Upper lobe of left lung (tissue), 6 donors: Measurements from ENCODE around the gene PTEN. TPM values are rescaled to one million over a fixed set of nuclear protein-coding genes. Genes with fewer than 3 reads are reported as not detected.

Source experiments
- ATAC-seq, 2 donors: fragments of 200-7000 bp; cut with Tn5 transposase; one replicate each; pipeline ENCODE4 v1.9.1; 2022; ENCODE audit warnings: mild to moderate bottlenecking in 2 of 2, moderate library complexity in 2 of 2; ENCODE audit not compliant: low FRiP score in 2 of 2
- DNase-seq, 2 donors: peaks; one replicate each; pipeline ENCODE4 v3.0.0-alpha.2; 2019 to 2020
- H3K27ac ChIP-seq, 4 donors: fragments of 200-600 bp; sonication (generic); one replicate each; pipeline ENCODE4 v1.5.1; 2016 to 2019
- H3K27me3 ChIP-seq, 4 donors: fragments of 200-600 bp; sonication (generic); one replicate each; pipeline ENCODE4 v1.5.1; 2017 to 2019
- H3K36me3 ChIP-seq, 4 donors: fragments of 200-600 bp; sonication (generic); one replicate each; pipeline ENCODE4 v1.5.1; 2016 to 2019
- H3K4me1 ChIP-seq, 4 donors: fragments of 200-600 bp; sonication (generic); one replicate each; pipeline ENCODE4 v1.5.1; 2018 to 2019
- H3K4me3 ChIP-seq, 4 donors: fragments of 200-600 bp; sonication (generic); one replicate each; pipeline ENCODE4 v1.5.1; 2017 to 2019; ENCODE audit warnings: mild to moderate bottlenecking in 2 of 4, moderate library complexity in 1 of 4
- H3K9me3 ChIP-seq, 4 donors: fragments of 200-600 bp; sonication (generic); one replicate each; pipeline ENCODE4 v1.5.1; 2018 to 2019
- EP300 ChIP-seq, 4 donors: sonication (generic); formaldehyde crosslinking; IDR thresholded peaks; one replicate each; pipeline ENCODE4 v1.5.1; 2017; ENCODE audit warnings: antibody characterized with exemption in 4 of 4, control low read depth in 2 of 4
- POLR2A ChIP-seq, 4 donors: fragments of 450-650 bp; IDR thresholded peaks; one replicate each; pipeline ENCODE4 v1.5.1; 2016 to 2017; ENCODE audit warnings: antibody characterized with exemption in 4 of 4, mild to moderate bottlenecking in 2 of 4
- POLR2AphosphoS5 ChIP-seq, 2 donors: sonication (generic); formaldehyde crosslinking; IDR thresholded peaks; one replicate each; pipeline ENCODE4 v1.5.1; 2017; ENCODE audit warnings: antibody characterized with exemption in 2 of 2
- WGBS, 2 donors: methylation state at CpG; one replicate each; pipeline ENCODE4 v1.1.5; 2017 to 2018; 5-methylcytosine and 5-hydroxymethylcytosine counted together
- total RNA-seq, 6 donors: library from RNA; depleted of rRNA in 4 of 6; stranded (reverse); fragments of >200 nt in 4 of 6; gene quantifications; one replicate each; pipeline versions ENCODE4 v1.1.0 to v1.2.1, GENCODE V29; 2016 to 2021
- TF ChIP-seq, protein P1 (sequence below), 6 experiments: fragments of 450-650 bp in 4 of 6; fragments of 200-600 bp in 2 of 6; sonication (generic) in 2 of 6; IDR thresholded peaks; one replicate each; pipeline ENCODE4 v1.5.1; 2016 to 2019; ENCODE audit warnings: antibody characterized with exemption in 6 of 6
- donor health status: DM: no; HTN: no; CAD: no; lungs with moderate emphysema.
- donor health status: DM: no; HTN: yes; CAD: no; lungs with severe emphysema.

The PTEN gene
- total RNA-seq, 6 donors from 2014 or later = 63.3 to 177 (median 99.0) TPM

DNA sequence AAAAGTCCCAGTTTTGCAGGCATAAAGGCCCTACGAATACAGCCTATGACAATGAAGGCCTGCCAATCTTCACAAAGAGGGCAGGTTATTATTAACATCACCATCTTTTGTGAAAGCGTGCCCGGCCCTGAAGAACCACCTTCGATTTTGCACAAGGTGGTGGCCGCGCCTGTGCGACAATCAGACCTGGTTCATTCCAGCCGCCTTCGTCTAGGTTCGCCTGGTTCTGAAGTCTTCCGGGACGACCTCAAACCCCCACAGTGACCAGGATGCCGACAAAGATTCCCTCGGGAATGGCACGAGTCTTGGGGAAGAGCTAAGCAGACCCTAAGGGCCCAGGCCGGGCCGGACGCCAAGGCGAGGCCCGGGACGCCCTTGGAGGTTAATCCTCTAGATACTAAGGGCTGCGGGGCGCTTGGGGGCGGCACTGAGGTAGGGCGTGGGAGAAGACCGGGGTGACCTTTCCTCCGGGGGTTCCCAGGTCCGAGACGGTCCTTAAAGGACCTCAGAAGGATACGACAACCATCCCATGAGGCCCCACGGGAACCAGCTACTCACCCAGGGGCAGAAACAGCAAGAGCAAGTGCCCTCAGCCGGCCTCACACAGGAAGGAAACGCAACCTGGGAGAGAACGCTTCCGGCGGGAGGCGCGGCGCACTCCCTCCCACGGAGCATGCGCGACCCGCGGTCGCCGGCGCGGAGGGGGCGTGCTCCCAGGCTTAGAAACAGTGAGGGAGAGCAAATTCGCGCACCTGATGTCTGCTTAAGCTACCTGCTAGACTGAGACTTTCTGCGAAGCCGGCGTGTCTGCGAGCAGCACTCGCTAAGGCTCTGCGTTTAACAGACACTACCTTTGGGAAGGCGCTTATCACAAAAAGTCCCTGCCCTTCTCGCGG is 45.6 kb upstream of the PTEN start, which contains the start of gene ATAD1:
Gene ATAD1, minus strand, starts transcription at position 618 of the 896 bp plus-strand sequence. CDS start 3,627 bp downstream, outside the sequence.
- ATAC-seq (peak; percentile 98 to 99), DNase-seq (peak; percentile 91 to 96)
- H3K4me3 ChIP-seq = peak within 1 kb of the TSS; percentile 40 to 89 (median 67)
- no peaks in the 10 kb centered on the region for H3K9me3 ChIP-seq
- peak in 3 of 4 donors; percentile 57 to 76 (median 62) for TF ChIP-seq POLR2A (IDR thresholded peaks at IDR 0.05)
- no peak for TF ChIP-seq EP300 (IDR thresholded peaks at IDR 0.05)
- TF ChIP-seq POLR2AphosphoS5 (IDR thresholded peaks at IDR 0.05) = peak; percentile 76 to 84
- TF ChIP-seq, protein P1, sequence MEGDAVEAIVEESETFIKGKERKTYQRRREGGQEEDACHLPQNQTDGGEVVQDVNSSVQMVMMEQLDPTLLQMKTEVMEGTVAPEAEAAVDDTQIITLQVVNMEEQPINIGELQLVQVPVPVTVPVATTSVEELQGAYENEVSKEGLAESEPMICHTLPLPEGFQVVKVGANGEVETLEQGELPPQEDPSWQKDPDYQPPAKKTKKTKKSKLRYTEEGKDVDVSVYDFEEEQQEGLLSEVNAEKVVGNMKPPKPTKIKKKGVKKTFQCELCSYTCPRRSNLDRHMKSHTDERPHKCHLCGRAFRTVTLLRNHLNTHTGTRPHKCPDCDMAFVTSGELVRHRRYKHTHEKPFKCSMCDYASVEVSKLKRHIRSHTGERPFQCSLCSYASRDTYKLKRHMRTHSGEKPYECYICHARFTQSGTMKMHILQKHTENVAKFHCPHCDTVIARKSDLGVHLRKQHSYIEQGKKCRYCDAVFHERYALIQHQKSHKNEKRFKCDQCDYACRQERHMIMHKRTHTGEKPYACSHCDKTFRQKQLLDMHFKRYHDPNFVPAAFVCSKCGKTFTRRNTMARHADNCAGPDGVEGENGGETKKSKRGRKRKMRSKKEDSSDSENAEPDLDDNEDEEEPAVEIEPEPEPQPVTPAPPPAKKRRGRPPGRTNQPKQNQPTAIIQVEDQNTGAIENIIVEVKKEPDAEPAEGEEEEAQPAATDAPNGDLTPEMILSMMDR (IDR thresholded peaks at IDR 0.05) = peak in 2 of 6 experiments; percentile 26 to 35
- H3K27ac ChIP-seq = peak within 1 kb of the TSS; percentile 86 to 90 (median 90)
- peaks cover 0 to 6% (median 0%) of the 10 kb centered on the region in 4 donors for H3K36me3 ChIP-seq
- no peaks in the 10 kb centered on the region for H3K27me3 ChIP-seq
- WGBS, 2 donors = 0 to 1% methylated on average over 34 to 60 of the region's 60 CpGs
- H3K4me1 ChIP-seq = peaks cover 5 to 28% (median 22%) of the 10 kb centered on the region in 4 donors

GRCh38 chr10:87818505-87819288 is 44.7 kb upstream of the PTEN start:
- ATAC-seq = peak; percentile 62 to 69
- TF ChIP-seq POLR2AphosphoS5 (IDR thresholded peaks at IDR 0.05) (peak in 1 of 2 donors; percentile 5), EP300 (IDR thresholded peaks at IDR 0.05) (no peak), POLR2A (IDR thresholded peaks at IDR 0.05) (no peak)
- TF ChIP-seq, protein P1 (IDR thresholded peaks at IDR 0.05) = no peak
- Histone ChIP-seq H3K27me3 (no peaks in the 10 kb centered on the region), H3K27ac (peak overlapping the region; percentile 86 to 90 (median 90)), H3K4me3 (peak overlapping the region; percentile 40 to 89 (median 67)), H3K4me1 (peaks cover 5 to 28% (median 22%) of the 10 kb centered on the region in 4 donors), H3K9me3 (no peaks in the 10 kb centered on the region), H3K36me3 (peaks cover 0 to 6% (median 0%) of the 10 kb centered on the region in 4 donors)
- peak in 1 of 2 donors; percentile 36 for DNase-seq
- WGBS, 2 donors = 16% methylated on average over 28 to 29 of the region's 29 CpGs

DNA sequence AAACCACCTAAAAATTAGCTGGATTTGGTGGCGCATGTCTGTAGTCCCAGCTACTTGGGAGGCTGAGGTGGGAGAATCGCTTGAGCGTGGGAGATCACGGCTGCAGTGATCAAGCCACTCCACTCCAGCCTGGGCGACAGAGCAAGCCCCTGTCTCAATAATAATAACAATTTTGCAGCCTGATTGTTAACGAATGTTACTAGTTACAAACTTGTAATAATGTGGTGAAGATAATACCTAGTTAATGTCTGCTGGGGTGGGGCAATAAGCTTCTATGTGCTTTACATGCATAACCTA is 44.2 kb upstream of the PTEN start:
- H3K4me3 ChIP-seq = no peak overlapping the region
- H3K36me3 ChIP-seq = peaks cover 0 to under 1% (median 0%) of the 10 kb centered on the region in 4 donors
- ATAC-seq (no peak), DNase-seq (no peak)
- peaks cover 5 to 28% (median 22%) of the 10 kb centered on the region in 4 donors for H3K4me1 ChIP-seq
- H3K27me3 ChIP-seq = no peaks in the 10 kb centered on the region
- H3K9me3 ChIP-seq = no peaks in the 10 kb centered on the region
- no peak overlapping the region for H3K27ac ChIP-seq
- 91 to 93% methylated on average over 6 of the region's 6 CpGs for WGBS, 2 donors
- TF ChIP-seq POLR2A (IDR thresholded peaks at IDR 0.05) (no peak), EP300 (IDR thresholded peaks at IDR 0.05) (no peak), POLR2AphosphoS5 (IDR thresholded peaks at IDR 0.05) (no peak)
- TF ChIP-seq, protein P1 (IDR thresholded peaks at IDR 0.05) = no peak

DNA sequence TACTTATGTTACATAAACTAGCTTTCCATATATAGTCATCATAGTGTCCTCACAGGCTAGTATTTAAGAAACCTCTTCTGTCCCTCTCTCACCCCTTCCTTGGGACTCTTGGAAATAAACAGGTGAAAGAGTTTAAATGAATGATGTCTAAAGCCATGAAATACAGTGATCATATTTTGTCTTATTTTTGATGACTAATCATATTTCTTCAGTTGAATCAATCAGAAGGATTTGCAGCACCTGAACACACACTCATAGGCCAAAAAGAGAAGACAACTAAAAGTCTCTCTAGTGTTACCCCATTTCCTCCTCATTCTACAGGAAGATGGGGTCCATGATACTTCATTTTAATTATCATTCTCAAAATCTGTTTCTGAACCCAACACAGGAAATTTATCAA is 36.8 kb upstream of the PTEN start:
- TF ChIP-seq EP300 (IDR thresholded peaks at IDR 0.05) (no peak), POLR2AphosphoS5 (IDR thresholded peaks at IDR 0.05) (no peak), POLR2A (IDR thresholded peaks at IDR 0.05) (no peak)
- TF ChIP-seq, protein P1 (IDR thresholded peaks at IDR 0.05) = no peak
- no peak overlapping the region for H3K27ac ChIP-seq
- no peak overlapping the region for H3K4me3 ChIP-seq
- H3K9me3 ChIP-seq = no peaks in the 10 kb centered on the region
- ATAC-seq (no peak), DNase-seq (no peak)
- H3K4me1 ChIP-seq = no peaks in the 10 kb centered on the region
- no peaks in the 10 kb centered on the region for H3K36me3 ChIP-seq
- H3K27me3 ChIP-seq = no peaks in the 10 kb centered on the region
